Endothelial cell of umbilical vein (primary cell): ENCODE results near the gene ERBB4. TPM values are rescaled to one million over a fixed set of nuclear protein-coding genes. Genes with fewer than 3 reads are reported as not detected.

Experiments used
- BruUV-seq: library from RNA; stranded (reverse); fragments of 400-500 nt; replicated peaks from 2 replicates; lab custom pipeline; 2021; lab: Mats Ljungman, UMichigan
- CTCF ChIA-PET: fragments of 300-600, 350-600 bp; sonication (Branson Sonifier 250); formaldehyde crosslinking; loops from one replicate; lab custom pipeline; 2021; ENCODE audit warnings: antibody characterized with exemption, inconsistent platforms; lab: Charles Lee
- POLR2A ChIA-PET: fragments of 300-600, 350-600 bp; sonication (Branson Sonifier 250); formaldehyde crosslinking; loops from one replicate; lab custom pipeline; 2021; ENCODE audit warnings: antibody characterized with exemption, inconsistent platforms; lab: Charles Lee
- DNase-seq: peaks from one replicate; pipeline ENCODE4 v3.0.0-alpha.2; 2011; ENCODE audit warnings: low read depth, low spot score
- FAIRE-seq: peaks from 2 replicates; lab custom pipeline; 2011; peaks lifted over from hg19 to GRCh38; lab: Jason Lieb, UNC
- H2AFZ ChIP-seq: 2 replicates; pipeline ENCODE4 v1.6.0; 2012; ENCODE audit warnings: low read depth, low read length, control low read depth, inconsistent platforms
- H3K27ac ChIP-seq: 2 replicates; pipeline ENCODE4 v1.5.1; 2011; ENCODE audit warnings: low read depth, mild to moderate bottlenecking, control low read depth, low read length, moderate library complexity; ENCODE audit not compliant: insufficient read depth
- H3K27me3 ChIP-seq, 2 experiments: 2 replicates each; pipeline versions ENCODE4 v1.6.0 to v1.6.1; 2011; ENCODE audit warnings: low read length in 2 of 2, mixed read lengths in 1 of 2; ENCODE audit not compliant: control insufficient read depth in 2 of 2, insufficient read depth in 2 of 2
- H3K36me3 ChIP-seq, 2 experiments: 2 replicates in 1 of 2; 3 replicates in 1 of 2; pipeline ENCODE4 v1.5.1; 2011; ENCODE audit warnings: low read length in 2 of 2, mild to moderate bottlenecking in 1 of 2, moderate library complexity in 1 of 2; ENCODE audit not compliant: control insufficient read depth in 2 of 2, insufficient read depth in 2 of 2; ENCODE audit errors: extremely low read depth in 1 of 2
- H3K4me1 ChIP-seq: 3 replicates; pipeline ENCODE4 v1.5.1; 2011; ENCODE audit warnings: mild to moderate bottlenecking, low read length; ENCODE audit not compliant: control insufficient read depth, insufficient read depth; ENCODE audit errors: extremely low read depth
- H3K4me2 ChIP-seq: 2 replicates; pipeline ENCODE4 v1.6.1; 2011; ENCODE audit warnings: low read length, control low read depth, mixed read lengths; ENCODE audit not compliant: insufficient read depth
- H3K4me3 ChIP-seq, 3 experiments: fragments of 200-600 bp in 1 of 3; sonication (generic), shearing (Covaris generic) in 1 of 3; replicated peaks in 1 of 3; 2 replicates each; pipeline ENCODE4 v1.5.1; 2011 to 2016; ENCODE audit warnings: control low read depth in 3 of 3, low read length in 3 of 3, mild to moderate bottlenecking in 2 of 3, inconsistent platforms in 1 of 3, low read depth in 1 of 3, moderate library complexity in 1 of 3; ENCODE audit not compliant: insufficient read depth in 1 of 3
- H3K79me2 ChIP-seq: 2 replicates; pipeline ENCODE4 v1.6.0; 2012; ENCODE audit warnings: low read length, inconsistent platforms; ENCODE audit not compliant: control insufficient read depth, insufficient read depth
- H3K9ac ChIP-seq: replicated peaks from 2 replicates; pipeline ENCODE3; 2011; ENCODE audit warnings: low read length, control low read depth; ENCODE audit not compliant: insufficient read depth; ENCODE audit errors: extremely low read depth
- H3K9me1 ChIP-seq: replicated peaks from 3 replicates; pipeline ENCODE4 v1.6.0; 2011; ENCODE audit warnings: mild to moderate bottlenecking, low read length; ENCODE audit not compliant: control insufficient read depth, insufficient read depth; ENCODE audit errors: extremely low read depth
- H3K9me3 ChIP-seq: replicated peaks from 2 replicates; pipeline ENCODE4 v1.5.1; 2012; ENCODE audit warnings: low read length, inconsistent platforms; ENCODE audit not compliant: control insufficient read depth, insufficient read depth
- H4K20me1 ChIP-seq: replicated peaks from 2 replicates; pipeline ENCODE3; 2011; ENCODE audit warnings: mild to moderate bottlenecking, low read length; ENCODE audit not compliant: control insufficient read depth, insufficient read depth; ENCODE audit errors: extremely low read depth
- EZH2 ChIP-seq: IDR thresholded peaks from 2 replicates; pipeline ENCODE4 v1.6.1; 2012; ENCODE audit warnings: borderline replicate concordance, low read depth, mild to moderate bottlenecking, moderate library complexity, low read length, inconsistent platforms; ENCODE audit not compliant: severe bottlenecking
- FOS ChIP-seq: IDR thresholded peaks from 2 replicates; pipeline ENCODE4 v1.6.1; 2011; ENCODE audit warnings: mild to moderate bottlenecking, low read length, moderate library complexity, borderline replicate concordance; ENCODE audit not compliant: insufficient read depth
- JUN ChIP-seq: IDR thresholded peaks from 2 replicates; pipeline ENCODE4 v1.6.1; 2011; ENCODE audit warnings: borderline replicate concordance, low read depth; ENCODE audit not compliant: insufficient read length, insufficient read depth
- MYC ChIP-seq: IDR thresholded peaks from one replicate; pipeline ENCODE4 v1.6.1; 2011; ENCODE audit warnings: mild to moderate bottlenecking, low read depth, low read length
- POLR2A ChIP-seq: IDR thresholded peaks from 2 replicates; pipeline ENCODE4 v1.6.1; 2012; ENCODE audit warnings: low read depth, mild to moderate bottlenecking, control low read depth, low read length
- dilution Hi-C: fragments of 300-500 bp; cut with MboI; formaldehyde crosslinking; loops from one replicate; pipeline ENCODE4 v1.15.0; 2019; ENCODE audit warnings: low sequenced_read_pairs; ENCODE audit not compliant: extremely low pct_ligation_motif_present
- intact Hi-C: fragments of 100-400 bp; cut with micrococcal nuclease; formaldehyde crosslinking; loops from one replicate; pipeline ENCODE4 v1.10.0; 2022
- polyA plus RNA-seq, 4 experiments: library from polyadenylated mRNA; depleted of rRNA in 3 of 4; stranded (reverse) in 3 of 4; unstranded in 1 of 4; fragments of >200 nt; gene quantifications; 2 replicates each; pipeline versions ENCODE4 v1.2.1 to v1.2.3, GENCODE V29; 2011 to 2012; ENCODE audit warnings: missing spikeins in 1 of 4
- total RNA-seq: library from RNA; stranded (reverse); gene quantifications from 2 replicates; pipeline ENCODE4 v1.2.3, GENCODE V29; 2021
- TF ChIP-seq, protein P1 (sequence below), 2 donors: IDR thresholded peaks; 1 replicate in 1 of 2; 2 replicates in 1 of 2; pipeline ENCODE4 v1.5.1; 2011; ENCODE audit warnings: low read length in 2 of 2, mild to moderate bottlenecking in 2 of 2, moderate library complexity in 2 of 2, control low read depth in 1 of 2, inconsistent platforms in 1 of 2, low read depth in 1 of 2; ENCODE audit not compliant: insufficient read depth in 1 of 2; ENCODE audit errors: extremely low read depth in 1 of 2
- TF ChIP-seq, protein P2 (sequence below): IDR thresholded peaks from 2 replicates; pipeline ENCODE4 v1.6.1; 2011; ENCODE audit not compliant: insufficient read depth, insufficient read length

The ERBB4 gene
- total and polyA plus RNA-seq, 2 donors (not counting 3 experiments of a cell fraction or from before 2014, with no cell fraction given): 0.01 to 0.27 TPM

DNA sequence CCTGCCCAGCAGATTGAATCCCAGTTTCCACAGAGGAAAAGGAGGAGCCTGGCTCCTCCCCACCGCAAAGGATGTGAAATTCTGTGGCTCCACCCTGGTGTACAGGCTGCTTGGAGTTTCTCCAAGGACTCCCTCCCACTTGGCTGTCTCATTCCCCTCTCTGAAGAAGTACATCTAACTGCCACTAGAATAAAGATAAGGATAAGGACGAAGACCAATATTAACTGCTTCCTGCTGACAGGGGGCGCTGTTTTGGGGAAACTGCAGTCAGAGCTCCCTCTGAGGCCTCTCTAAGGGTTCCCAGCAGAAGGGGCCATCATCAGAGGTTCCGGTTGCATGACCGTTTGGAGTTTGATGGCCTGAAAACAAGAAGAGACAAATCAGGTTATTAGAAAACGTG is 1191.3 kb downstream of the ERBB4 start:
- no peak overlapping the region for H2AFZ ChIP-seq
- H3K79me2 ChIP-seq: no peaks in the 10 kb centered on the region
- H3K36me3 ChIP-seq: no peaks in the 10 kb centered on the region
- no peaks in the 10 kb centered on the region for H4K20me1 ChIP-seq
- peaks cover 2% of the 10 kb centered on the region for H3K9me3 ChIP-seq
- H3K9ac ChIP-seq: no peak overlapping the region
- intact Hi-C loops: no loop called here
- H3K4me2 ChIP-seq: no peak overlapping the region
- H3K4me1 ChIP-seq: no peaks in the 10 kb centered on the region
- dilution Hi-C loops: no loop called here
- no peaks in the 10 kb centered on the region for H3K27me3 ChIP-seq
- BruUV-seq: no TSS peak
- H3K9me1 ChIP-seq: no peaks in the 10 kb centered on the region
- no peak for DNase-seq
- ChIA-PET POLR2A (no interaction called here), CTCF (no interaction called here)
- TF ChIP-seq FOS: no peak
- no peak for TF ChIP-seq EZH2
- TF ChIP-seq, protein P1, sequence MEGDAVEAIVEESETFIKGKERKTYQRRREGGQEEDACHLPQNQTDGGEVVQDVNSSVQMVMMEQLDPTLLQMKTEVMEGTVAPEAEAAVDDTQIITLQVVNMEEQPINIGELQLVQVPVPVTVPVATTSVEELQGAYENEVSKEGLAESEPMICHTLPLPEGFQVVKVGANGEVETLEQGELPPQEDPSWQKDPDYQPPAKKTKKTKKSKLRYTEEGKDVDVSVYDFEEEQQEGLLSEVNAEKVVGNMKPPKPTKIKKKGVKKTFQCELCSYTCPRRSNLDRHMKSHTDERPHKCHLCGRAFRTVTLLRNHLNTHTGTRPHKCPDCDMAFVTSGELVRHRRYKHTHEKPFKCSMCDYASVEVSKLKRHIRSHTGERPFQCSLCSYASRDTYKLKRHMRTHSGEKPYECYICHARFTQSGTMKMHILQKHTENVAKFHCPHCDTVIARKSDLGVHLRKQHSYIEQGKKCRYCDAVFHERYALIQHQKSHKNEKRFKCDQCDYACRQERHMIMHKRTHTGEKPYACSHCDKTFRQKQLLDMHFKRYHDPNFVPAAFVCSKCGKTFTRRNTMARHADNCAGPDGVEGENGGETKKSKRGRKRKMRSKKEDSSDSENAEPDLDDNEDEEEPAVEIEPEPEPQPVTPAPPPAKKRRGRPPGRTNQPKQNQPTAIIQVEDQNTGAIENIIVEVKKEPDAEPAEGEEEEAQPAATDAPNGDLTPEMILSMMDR (IDR thresholded peaks at IDR 0.05; ENCODE audit: extremely low read depth in 1 of 2, insufficient read depth in 1 of 2, low read depth in 1 of 2, low read length in 2 of 2): no peak
- TF ChIP-seq POLR2A: no peak
- TF ChIP-seq, protein P2, sequence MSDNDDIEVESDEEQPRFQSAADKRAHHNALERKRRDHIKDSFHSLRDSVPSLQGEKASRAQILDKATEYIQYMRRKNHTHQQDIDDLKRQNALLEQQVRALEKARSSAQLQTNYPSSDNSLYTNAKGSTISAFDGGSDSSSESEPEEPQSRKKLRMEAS: no peak
- no peak for TF ChIP-seq JUN
- H3K4me3 ChIP-seq: no peak overlapping the region
- no peak for FAIRE-seq
- H3K27ac ChIP-seq: no peak overlapping the region

DNA sequence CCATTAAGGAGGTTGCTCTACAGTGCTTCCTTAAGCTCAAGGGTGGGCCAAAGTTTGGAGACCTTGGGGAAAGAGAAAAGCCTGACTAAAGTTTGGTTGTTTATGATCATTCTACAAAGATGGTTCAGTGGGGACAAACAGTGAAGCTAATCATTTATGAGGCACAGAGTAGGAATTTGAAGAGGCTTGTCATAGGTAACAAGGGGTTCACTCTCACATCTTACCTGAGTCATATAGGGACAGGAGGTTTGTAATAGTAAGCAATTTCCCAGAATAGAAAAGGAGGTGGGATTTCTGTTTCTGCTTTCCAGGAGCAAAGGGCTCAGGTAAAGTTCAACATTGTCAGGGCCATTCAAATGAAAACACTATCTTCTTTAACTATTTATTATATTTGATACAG is 1194.3 kb downstream of the ERBB4 start:
- H3K4me3 ChIP-seq: no peak overlapping the region
- no peaks in the 10 kb centered on the region for H3K4me1 ChIP-seq
- DNase-seq (no peak), FAIRE-seq (no peak)
- ChIA-PET CTCF (no interaction called here), POLR2A (no interaction called here)
- no peak overlapping the region for H2AFZ ChIP-seq
- H3K9me3 ChIP-seq: peaks cover 2% of the 10 kb centered on the region
- no peak overlapping the region for H3K27ac ChIP-seq
- H4K20me1 ChIP-seq: no peaks in the 10 kb centered on the region
- no peaks in the 10 kb centered on the region for H3K27me3 ChIP-seq
- no peaks in the 10 kb centered on the region for H3K79me2 ChIP-seq
- BruUV-seq: no TSS peak
- intact Hi-C loops (no loop called here), dilution Hi-C loops (no loop called here)
- no peak for TF ChIP-seq POLR2A
- no peak for TF ChIP-seq MYC
- TF ChIP-seq, protein P1 (IDR thresholded peaks at IDR 0.05; ENCODE audit: extremely low read depth in 1 of 2, insufficient read depth in 1 of 2, low read depth in 1 of 2, low read length in 2 of 2): no peak
- no peaks in the 10 kb centered on the region for H3K36me3 ChIP-seq
- H3K9me1 ChIP-seq: no peaks in the 10 kb centered on the region
- H3K4me2 ChIP-seq: no peak overlapping the region
- no peak overlapping the region for H3K9ac ChIP-seq
